GM18951 (cell line): Measurements from ENCODE around the gene CCDC12.
"Not testable (repeated sequence)": the region's sequence is repeated elsewhere in the genome, so short reads cannot be mapped to it uniquely, and the experiment has no call there.

Experiments
- POLR2A ChIP-seq: IDR thresholded peaks from 4 replicates; pipeline ENCODE4 v1.6.1; 2011; ENCODE audit warnings: mild to moderate bottlenecking; ENCODE audit not compliant: insufficient read length, insufficient read depth; ENCODE audit errors: extremely low read depth
- in situ Hi-C: fragments of 300-500 bp; cut with MboI; formaldehyde crosslinking; loops from one replicate; pipeline ENCODE4 v1.12.0; 2022; ENCODE audit warnings: low sequenced_read_pairs, mixed read lengths, inconsistent platforms; ENCODE audit not compliant: unreplicated experiment

Gene CCDC12

DNA sequence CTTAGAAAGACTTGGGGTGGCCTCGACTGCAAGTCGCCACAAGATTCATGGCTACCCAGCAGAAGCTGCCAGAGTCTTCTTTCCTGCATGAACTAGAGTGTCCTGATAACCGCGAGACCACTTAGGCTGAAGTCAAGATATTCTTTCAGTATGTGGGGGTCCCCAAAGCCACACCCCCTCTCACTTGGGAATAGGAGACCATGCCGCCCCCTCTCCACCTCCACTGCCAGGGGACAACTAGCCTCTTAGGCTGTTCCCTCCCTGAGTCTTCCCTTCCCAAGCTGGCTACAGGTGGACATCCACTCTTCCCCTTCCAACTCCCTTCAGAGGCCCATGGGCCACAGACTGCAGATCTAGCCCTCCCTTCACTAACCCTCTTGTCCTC is 1.3 kb upstream of the CCDC12 start:
- in situ Hi-C loops = no loop called here
- TF ChIP-seq POLR2A = no peak

- in situ Hi-C loops = no loop called here
- no peak for TF ChIP-seq POLR2A
Observed at GRCh38 chr3:46974421-46975171, 1.9 kb downstream of the CCDC12 start.

GRCh38 chr3:46972396-46972795 is 4.1 kb downstream of the CCDC12 start:
- in situ Hi-C loops = no loop called here
- no peak for TF ChIP-seq POLR2A

- no peak for TF ChIP-seq POLR2A
- in situ Hi-C loops = no loop called here
Observed at GRCh38 chr3:46971742-46972141, 4.8 kb downstream of the CCDC12 start.

GRCh38 chr3:46971151-46971550 is 5.4 kb downstream of the CCDC12 start:
- in situ Hi-C loops = no loop called here
- no peak for TF ChIP-seq POLR2A

DNA sequence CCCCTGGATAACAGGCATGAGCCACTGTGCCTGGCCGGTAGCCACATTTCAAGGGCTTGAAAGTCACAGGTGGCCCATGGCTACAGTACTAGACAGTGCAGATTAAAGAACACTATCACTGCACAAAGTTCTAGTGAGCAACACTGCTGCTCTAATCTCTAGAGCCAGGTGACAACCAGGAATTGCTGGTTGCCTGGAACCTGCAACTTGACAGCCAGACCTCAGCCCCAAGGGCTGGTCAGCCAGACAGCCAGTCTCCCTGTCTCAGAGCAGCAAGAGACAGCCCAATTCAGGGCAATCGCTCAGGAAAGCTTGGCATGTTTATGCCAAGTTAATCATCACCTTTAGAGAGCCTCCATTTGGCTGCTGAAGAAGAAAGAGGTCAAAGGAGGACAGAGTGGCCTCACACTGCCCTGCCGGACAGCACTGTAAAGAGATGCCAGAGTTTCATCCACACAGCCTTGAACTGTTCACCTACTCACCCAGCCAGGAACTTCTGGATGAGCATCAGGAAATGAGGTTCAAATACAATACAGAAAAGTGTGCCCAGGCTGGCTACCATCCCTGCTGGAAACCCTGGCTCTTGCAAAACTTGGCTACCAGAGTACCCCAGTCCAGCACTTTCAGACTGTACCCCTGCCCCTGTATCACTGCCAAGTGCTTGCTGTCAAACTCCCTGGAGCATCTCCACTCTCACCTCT is 6.0 kb downstream of the CCDC12 start:
- TF ChIP-seq POLR2A = no peak
- in situ Hi-C loops = no loop called here

DNA sequence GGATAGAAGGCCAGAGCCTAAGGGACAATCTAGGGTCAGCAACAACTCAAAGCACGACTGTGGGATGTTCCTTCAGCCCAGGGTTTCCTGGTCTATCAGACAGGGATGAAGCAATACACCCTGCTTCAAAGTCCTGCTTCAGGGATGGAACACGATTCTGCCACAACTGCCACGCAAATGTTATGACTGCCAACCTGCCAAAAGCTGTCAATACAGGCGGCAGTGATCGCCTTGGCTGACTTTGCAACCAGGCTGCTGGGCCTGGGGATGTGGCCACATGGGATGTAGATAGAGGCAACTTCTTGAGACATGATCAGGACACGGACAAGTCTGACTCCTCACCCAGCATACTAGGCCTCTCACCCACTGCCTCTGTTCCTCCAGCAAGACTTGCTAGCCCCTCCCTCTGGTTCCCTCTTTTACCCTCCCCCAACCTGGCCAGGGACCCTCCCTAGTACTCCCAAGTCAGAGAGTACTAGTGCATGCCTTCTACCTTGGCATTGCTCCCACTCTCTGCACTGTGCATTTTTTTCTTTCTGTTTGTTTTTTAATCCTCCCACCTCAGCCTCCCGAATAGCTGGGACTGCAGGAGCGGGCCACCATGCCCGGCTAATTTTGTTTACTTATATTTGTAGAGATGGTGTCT is 7.6 kb downstream of the CCDC12 start:
- in situ Hi-C loops = no loop called here
- TF ChIP-seq POLR2A = no peak

- in situ Hi-C loops = no loop called here
Observed at GRCh38 chr3:46966811-46967210, 9.7 kb downstream of the CCDC12 start.

GRCh38 chr3:46965151-46965550 is 11.4 kb downstream of the CCDC12 start:
- TF ChIP-seq POLR2A = no peak
- in situ Hi-C loops = no loop called here

More at GRCh38 chr3:46966811-46967210, 9.7 kb downstream of the CCDC12 start:
- no peak for TF ChIP-seq POLR2A

DNA sequence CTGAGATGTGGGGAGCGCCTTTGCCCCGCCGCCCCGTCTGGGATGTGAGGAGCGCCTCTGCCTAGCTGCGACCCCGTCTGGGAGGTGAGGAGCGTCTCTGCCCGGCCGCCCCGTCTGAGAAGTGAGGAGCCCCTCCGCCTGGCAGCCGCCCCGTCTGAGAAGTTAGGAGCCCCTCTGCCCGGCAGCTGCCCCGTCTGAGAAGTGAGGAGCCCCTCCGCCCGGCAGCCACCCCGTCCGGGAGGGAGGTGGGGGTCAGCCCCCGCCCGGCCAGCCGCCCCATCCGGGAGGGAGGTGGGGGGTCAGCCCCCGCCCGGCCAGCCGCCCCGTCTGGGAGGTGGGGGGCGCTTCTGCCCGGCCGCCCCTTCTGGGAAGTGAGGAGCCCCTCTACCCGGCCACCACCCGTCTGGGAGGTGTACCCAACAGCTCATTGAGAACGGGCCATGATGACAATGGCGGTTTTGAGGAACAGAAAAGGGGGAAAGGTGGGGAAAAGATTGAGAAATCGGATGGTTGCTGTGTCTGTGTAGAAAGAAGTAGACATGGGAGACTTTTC is 12.4 kb downstream of the CCDC12 start:
- in situ Hi-C loops = not testable (repeated sequence)

- no peak for TF ChIP-seq POLR2A
- in situ Hi-C loops = no loop called here
Observed at GRCh38 chr3:46962990-46963389, 13.6 kb downstream of the CCDC12 start.

- TF ChIP-seq POLR2A = no peak
- in situ Hi-C loops = no loop called here
Observed at GRCh38 chr3:46962427-46962826, 14.1 kb downstream of the CCDC12 start.

DNA sequence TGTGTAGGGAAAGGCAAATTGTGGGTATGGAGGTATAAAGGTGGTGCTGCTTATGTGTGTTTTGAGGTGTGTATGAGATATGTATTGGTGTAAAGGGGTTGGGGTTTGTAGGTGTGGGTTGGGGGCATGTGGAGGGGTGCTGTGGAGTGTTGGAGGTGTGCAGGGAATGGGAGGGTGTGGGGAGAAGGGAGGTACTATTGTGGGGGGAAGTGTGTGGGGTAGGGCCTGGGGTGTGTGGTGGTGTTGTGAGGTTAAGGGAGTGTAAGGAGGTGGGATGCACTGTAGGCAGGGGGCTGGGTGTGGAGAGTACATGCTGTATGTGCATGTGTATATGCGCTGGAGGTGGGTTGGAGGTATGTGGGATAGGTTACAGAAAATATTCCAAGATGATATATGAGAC is 15.7 kb downstream of the CCDC12 start:
- in situ Hi-C loops = no loop called here
- no peak for TF ChIP-seq POLR2A
